HCEC 1CT (cell line): Measurements from ENCODE around the gene MTX1.
A peak's percentile ranks its signal among the peaks of the same experiment; 100 is the strongest.

Experiments used
- DNase-seq: peaks from one replicate; pipeline ENCODE4 v3.0.0-alpha.2; 2017

MTX1 gene

GRCh38 chr1:155174324-155175280 is 33.9 kb upstream of the MTX1 start:
- no peak for DNase-seq

GRCh38 chr1:155175281-155175926 is 33.1 kb upstream of the MTX1 start:
- DNase-seq = no peak

GRCh38 chr1:155175927-155176371 is 32.5 kb upstream of the MTX1 start:
- DNase-seq = no peak

- peak; percentile 55 for DNase-seq
Observed at GRCh38 chr1:155176544-155177071, 31.9 kb upstream of the MTX1 start.

GRCh38 chr1:155177192-155177917 is 31.1 kb upstream of the MTX1 start:
- no peak for DNase-seq

- DNase-seq = no peak
Observed at GRCh38 chr1:155177918-155178281, 30.6 kb upstream of the MTX1 start.

- DNase-seq = no peak
Observed at GRCh38 chr1:155178441-155179111, 29.9 kb upstream of the MTX1 start.

GRCh38 chr1:155179112-155180031 is 29.1 kb upstream of the MTX1 start:
- no peak for DNase-seq

GRCh38 chr1:155181371-155182051 is 27.0 kb upstream of the MTX1 start:
- DNase-seq = no peak

- DNase-seq = no peak
Observed at GRCh38 chr1:155182052-155182550, 26.4 kb upstream of the MTX1 start.

GRCh38 chr1:155183775-155184221 is 24.7 kb upstream of the MTX1 start:
- no peak for DNase-seq

GRCh38 chr1:155184351-155184811 is 24.1 kb upstream of the MTX1 start:
- DNase-seq = no peak

- no peak for DNase-seq
Observed at GRCh38 chr1:155184835-155185782, 23.4 kb upstream of the MTX1 start.

- no peak for DNase-seq
Observed at GRCh38 chr1:155185783-155186066, 22.8 kb upstream of the MTX1 start.

GRCh38 chr1:155186067-155186793 is 22.3 kb upstream of the MTX1 start:
- no peak for DNase-seq

- no peak for DNase-seq
Observed at GRCh38 chr1:155186794-155187455, 21.6 kb upstream of the MTX1 start.

GRCh38 chr1:155187456-155187891 is 21.0 kb upstream of the MTX1 start:
- no peak for DNase-seq

- DNase-seq = no peak
Observed at GRCh38 chr1:155188268-155188667, 20.2 kb upstream of the MTX1 start.
